DOHH2 (cell line): ENCODE measurements around the gene COG2.

ENCODE experiments used
- H3F3A ChIP-seq: fragments of 200-600 bp; sonication (generic), shearing (Covaris generic); 2 replicates; pipeline ENCODE4 v1.6.0; 2016; ENCODE audit warnings: antibody characterized with exemption, mild to moderate bottlenecking; ENCODE audit not compliant: control insufficient read depth, insufficient read depth
- H3K27ac ChIP-seq: fragments of 200-600 bp; sonication (generic); 2 replicates; pipeline ENCODE4 v1.5.1; 2014; ENCODE audit warnings: low read depth, mild to moderate bottlenecking, low read length, moderate library complexity
- H3K27me3 ChIP-seq: fragments of 200-600 bp; sonication (generic); 2 replicates; pipeline ENCODE4 v1.6.1; 2014; ENCODE audit warnings: mild to moderate bottlenecking, low read length, mixed read lengths; ENCODE audit not compliant: control insufficient read depth
- H3K36me3 ChIP-seq: fragments of 200-600 bp; sonication (generic); 2 replicates; pipeline ENCODE4 v1.6.1; 2014; ENCODE audit warnings: mild to moderate bottlenecking, low read length, moderate library complexity, mixed read lengths; ENCODE audit not compliant: control insufficient read depth
- H3K4me1 ChIP-seq: fragments of 200-600 bp; sonication (generic); 2 replicates; pipeline ENCODE4 v1.6.1; 2014; ENCODE audit warnings: mild to moderate bottlenecking, low read length, mixed read lengths; ENCODE audit not compliant: control insufficient read depth
- H3K4me2 ChIP-seq: fragments of 200-600 bp; sonication (generic); 2 replicates; pipeline ENCODE4 v1.6.0; 2014; ENCODE audit warnings: mild to moderate bottlenecking, low read length, moderate library complexity
- H3K4me3 ChIP-seq: fragments of 200-600 bp; sonication (generic); 2 replicates; pipeline ENCODE4 v1.5.1; 2014; ENCODE audit warnings: mild to moderate bottlenecking, low read length, mixed read lengths
- H3K79me2 ChIP-seq: fragments of 200-600 bp; sonication (generic); 2 replicates; pipeline ENCODE4 v1.6.1; 2014; ENCODE audit warnings: mild to moderate bottlenecking, low read length, mixed read lengths; ENCODE audit not compliant: control insufficient read depth
- H3K9me2 ChIP-seq: fragments of 200-600 bp; sonication (generic); replicated peaks from 2 replicates; pipeline ENCODE4 v1.6.1; 2014; ENCODE audit warnings: mild to moderate bottlenecking, low read length, mixed read lengths; ENCODE audit not compliant: control insufficient read depth
- H3K9me3 ChIP-seq: fragments of 200-600 bp; sonication (generic); 2 replicates; pipeline ENCODE4 v1.6.1; 2014; ENCODE audit warnings: antibody characterized with exemption, low read length, mixed read lengths; ENCODE audit not compliant: control insufficient read depth, insufficient read depth
- H4K20me1 ChIP-seq: fragments of 200-600 bp; sonication (generic); 2 replicates; pipeline ENCODE4 v1.6.0; 2014; ENCODE audit warnings: low read depth, mild to moderate bottlenecking, antibody characterized with exemption, low read length, moderate library complexity; ENCODE audit not compliant: control insufficient read depth, insufficient read depth
- EZH2phosphoT487 ChIP-seq: fragments of 200-600 bp; sonication (generic); IDR thresholded peaks from 2 replicates; pipeline ENCODE4 v1.6.1; 2017; ENCODE audit warnings: borderline replicate concordance, mild to moderate bottlenecking, antibody characterized with exemption, low read length, moderate library complexity, mixed read lengths
- TF ChIP-seq, protein P1 (sequence below): fragments of 200-600 bp; sonication (generic); IDR thresholded peaks from one replicate; pipeline ENCODE4 v1.5.1; 2014; ENCODE audit warnings: antibody characterized with exemption, mild to moderate bottlenecking, low read depth, low read length; ENCODE audit not compliant: poor library complexity, severe bottlenecking

The COG2 gene

GRCh38 chr1:230682274-230682673 is 40.0 kb downstream of the COG2 start:
- TF ChIP-seq, protein P1, sequence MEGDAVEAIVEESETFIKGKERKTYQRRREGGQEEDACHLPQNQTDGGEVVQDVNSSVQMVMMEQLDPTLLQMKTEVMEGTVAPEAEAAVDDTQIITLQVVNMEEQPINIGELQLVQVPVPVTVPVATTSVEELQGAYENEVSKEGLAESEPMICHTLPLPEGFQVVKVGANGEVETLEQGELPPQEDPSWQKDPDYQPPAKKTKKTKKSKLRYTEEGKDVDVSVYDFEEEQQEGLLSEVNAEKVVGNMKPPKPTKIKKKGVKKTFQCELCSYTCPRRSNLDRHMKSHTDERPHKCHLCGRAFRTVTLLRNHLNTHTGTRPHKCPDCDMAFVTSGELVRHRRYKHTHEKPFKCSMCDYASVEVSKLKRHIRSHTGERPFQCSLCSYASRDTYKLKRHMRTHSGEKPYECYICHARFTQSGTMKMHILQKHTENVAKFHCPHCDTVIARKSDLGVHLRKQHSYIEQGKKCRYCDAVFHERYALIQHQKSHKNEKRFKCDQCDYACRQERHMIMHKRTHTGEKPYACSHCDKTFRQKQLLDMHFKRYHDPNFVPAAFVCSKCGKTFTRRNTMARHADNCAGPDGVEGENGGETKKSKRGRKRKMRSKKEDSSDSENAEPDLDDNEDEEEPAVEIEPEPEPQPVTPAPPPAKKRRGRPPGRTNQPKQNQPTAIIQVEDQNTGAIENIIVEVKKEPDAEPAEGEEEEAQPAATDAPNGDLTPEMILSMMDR: no peak
- Histone ChIP-seq H3K4me3 (no peak overlapping the region), H3F3A (no peaks in the 10 kb centered on the region), H3K9me3 (no peaks in the 10 kb centered on the region), H3K79me2 (no peaks in the 10 kb centered on the region), H3K27ac (no peak overlapping the region), H3K27me3 (no peaks in the 10 kb centered on the region), H3K9me2 (no peaks in the 10 kb centered on the region), H3K4me1 (no peaks in the 10 kb centered on the region), H3K4me2 (no peak overlapping the region), H4K20me1 (no peaks in the 10 kb centered on the region), H3K36me3 (peaks cover 87% of the 10 kb centered on the region)

DNA sequence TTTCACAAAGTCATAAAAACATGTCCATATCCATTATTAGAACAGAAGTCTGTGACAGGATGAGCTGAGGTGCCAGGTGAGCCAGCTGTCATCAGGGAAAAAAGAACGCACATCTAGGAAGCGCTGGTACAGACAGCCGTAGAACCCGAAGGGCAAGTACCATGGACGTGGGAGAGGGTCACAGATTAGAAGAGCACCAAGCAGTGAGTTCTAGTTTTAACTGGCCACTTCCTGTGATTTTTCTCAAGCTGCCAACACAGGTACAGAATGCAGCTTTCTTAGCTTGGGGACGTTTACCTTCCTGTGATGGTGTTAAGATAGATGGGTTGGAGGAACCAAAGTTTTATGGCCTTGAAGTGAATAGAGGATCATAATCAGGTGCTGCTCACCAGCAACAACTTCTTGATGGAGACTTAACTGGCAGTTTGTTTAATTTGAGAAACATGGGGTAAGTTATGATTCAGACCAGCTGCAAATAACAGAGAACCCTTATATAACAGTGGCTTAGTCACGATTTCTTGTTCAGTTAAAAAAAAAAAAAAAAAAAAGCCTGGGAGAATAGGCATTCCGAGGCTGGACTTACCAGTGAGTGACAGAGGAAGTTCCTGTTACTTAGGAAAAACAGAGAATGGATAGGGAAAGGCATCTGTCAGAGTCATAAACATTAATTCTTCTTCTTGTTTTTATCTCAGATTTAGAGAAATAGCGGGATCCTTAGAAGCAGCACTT is 40.8 kb downstream of the COG2 start:
- Histone ChIP-seq H3F3A (no peaks in the 10 kb centered on the region), H3K4me1 (no peaks in the 10 kb centered on the region), H3K36me3 (peaks cover 87% of the 10 kb centered on the region), H3K9me3 (no peaks in the 10 kb centered on the region), H3K4me2 (no peak overlapping the region), H3K4me3 (no peak overlapping the region), H3K79me2 (no peaks in the 10 kb centered on the region), H4K20me1 (no peaks in the 10 kb centered on the region), H3K27ac (no peak overlapping the region), H3K9me2 (no peaks in the 10 kb centered on the region), H3K27me3 (no peaks in the 10 kb centered on the region)
- no peak for TF ChIP-seq EZH2phosphoT487
- TF ChIP-seq, protein P1: no peak

DNA sequence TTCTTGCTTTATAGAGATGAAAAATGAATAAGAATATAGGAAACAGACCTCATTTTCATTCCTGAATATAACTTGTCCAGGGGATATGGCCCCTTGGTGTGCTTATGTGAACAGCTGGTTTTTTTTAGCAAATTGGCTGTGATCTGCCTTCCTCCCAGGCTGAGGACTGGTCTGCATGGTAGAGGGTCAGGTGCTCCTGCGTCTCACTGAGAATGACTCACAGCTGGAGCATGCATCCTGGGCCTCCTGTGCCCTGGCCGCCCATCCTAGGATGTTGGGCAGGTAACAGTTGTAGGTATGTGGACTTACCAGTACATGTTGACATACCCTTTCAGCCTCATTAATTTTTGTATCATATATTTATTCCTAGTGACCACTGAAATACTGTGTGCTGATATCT is 41.9 kb downstream of the COG2 start:
- peaks cover 84% of the 10 kb centered on the region for H3K36me3 ChIP-seq
- no peaks in the 10 kb centered on the region for H3K27me3 ChIP-seq
- no peaks in the 10 kb centered on the region for H3K4me1 ChIP-seq
- no peak overlapping the region for H3K4me2 ChIP-seq
- TF ChIP-seq, protein P1: no peak
- TF ChIP-seq EZH2phosphoT487: no peak
- no peaks in the 10 kb centered on the region for H3K9me2 ChIP-seq
- H3F3A ChIP-seq: no peaks in the 10 kb centered on the region
- no peak overlapping the region for H3K27ac ChIP-seq
- H4K20me1 ChIP-seq: no peaks in the 10 kb centered on the region
- H3K4me3 ChIP-seq: no peak overlapping the region
- no peaks in the 10 kb centered on the region for H3K9me3 ChIP-seq
- H3K79me2 ChIP-seq: no peaks in the 10 kb centered on the region
